OCI-LY7 (cell line): ENCODE results near the gene FBXW7. TPM values are rescaled to one million over a fixed set of nuclear protein-coding genes. Genes with fewer than 3 reads are reported as not detected.

Source experiments
- Bru-seq: library from RNA; stranded (reverse); fragments of 400-500 nt; gene quantifications from one replicate; lab custom pipeline; 2021; lab: Mats Ljungman, UMichigan
- BruChase-seq, 2 experiments: library from RNA; stranded (reverse); fragments of 400-500 nt; gene quantifications; one replicate each; lab custom pipeline; 2021; lab: Mats Ljungman, UMichigan
- BruUV-seq: library from RNA; stranded (reverse); fragments of 400-500 nt; replicated peaks from 2 replicates; lab custom pipeline; 2021; lab: Mats Ljungman, UMichigan
- CTCF ChIA-PET: fragments of 300-600 bp; sonication (Branson Sonifier 250); formaldehyde crosslinking; loops from one replicate; lab custom pipeline; 2022; ENCODE audit warnings: antibody characterized with exemption; ENCODE audit not compliant: unreplicated experiment; lab: Charles Lee
- POLR2A ChIA-PET: fragments of 300-600 bp; sonication (Branson Sonifier 250); formaldehyde crosslinking; loops from one replicate; lab custom pipeline; 2022; ENCODE audit warnings: antibody characterized with exemption; lab: Charles Lee
- DNase-seq: peaks from one replicate; pipeline ENCODE4 v3.0.0-alpha.2; 2015; ENCODE audit warnings: low spot score
- H2AFZ ChIP-seq: fragments of 200-600 bp; sonication (generic), shearing (Covaris generic); 2 replicates; pipeline ENCODE4 v1.6.1; 2014; ENCODE audit warnings: mild to moderate bottlenecking, antibody characterized with exemption, low read length, moderate library complexity
- H3K27ac ChIP-seq: fragments of 200-600 bp; sonication (generic); 2 replicates; pipeline ENCODE4 v1.5.1; 2014; ENCODE audit warnings: mixed run types, low read depth, mild to moderate bottlenecking, moderate library complexity, low read length, inconsistent platforms; ENCODE audit not compliant: poor library complexity, severe bottlenecking
- H3K36me3 ChIP-seq: fragments of 200-600 bp; sonication (generic); 2 replicates; pipeline ENCODE4 v1.6.1; 2014; ENCODE audit warnings: mild to moderate bottlenecking, antibody characterized with exemption, low read length, moderate library complexity, mixed read lengths; ENCODE audit not compliant: insufficient read depth
- H3K4me1 ChIP-seq: fragments of 200-600 bp; sonication (generic); 2 replicates; pipeline ENCODE4 v1.5.1; 2014; ENCODE audit warnings: mild to moderate bottlenecking, low read length; ENCODE audit not compliant: insufficient read depth, poor library complexity, severe bottlenecking
- H3K4me2 ChIP-seq: fragments of 200-600 bp; sonication (generic); 2 replicates; pipeline ENCODE4 v1.6.1; 2014; ENCODE audit warnings: mild to moderate bottlenecking, low read length
- H3K4me3 ChIP-seq: fragments of 200-600 bp; sonication (generic); 2 replicates; pipeline ENCODE4 v1.5.1; 2014; ENCODE audit warnings: mild to moderate bottlenecking, low read depth, low read length; ENCODE audit not compliant: poor library complexity, severe bottlenecking
- H3K79me2 ChIP-seq: fragments of 200-600 bp; sonication (generic); 2 replicates; pipeline ENCODE4 v1.6.1; 2016; ENCODE audit warnings: low read depth, mild to moderate bottlenecking, low read length, moderate library complexity, mixed read lengths; ENCODE audit not compliant: insufficient read depth
- H3K9me2 ChIP-seq: fragments of 200-600 bp; sonication (generic); 2 replicates; pipeline ENCODE4 v1.6.1; 2016; ENCODE audit warnings: mild to moderate bottlenecking, low read length, mixed read lengths; ENCODE audit not compliant: insufficient read depth
- H3K9me3 ChIP-seq: fragments of 200-600 bp; sonication (generic); 2 replicates; pipeline ENCODE4 v1.6.1; 2014; ENCODE audit warnings: mild to moderate bottlenecking, mixed run types, low read length, mixed read lengths
- H4K20me1 ChIP-seq: fragments of 200-600 bp; sonication (generic); 2 replicates; pipeline ENCODE4 v1.6.1; 2014; ENCODE audit warnings: mild to moderate bottlenecking, antibody characterized with exemption, low read length, moderate library complexity, mixed read lengths; ENCODE audit not compliant: insufficient read depth
- CTCF ChIP-seq: fragments of 200-600 bp; sonication (generic); conservative IDR thresholded peaks from 2 replicates; pipeline ENCODE4 v1.5.1; 2014; ENCODE audit warnings: mild to moderate bottlenecking, antibody characterized with exemption, low read length, moderate library complexity, mixed read lengths
- EZH2phosphoT487 ChIP-seq: fragments of 200-600 bp; sonication (generic); IDR thresholded peaks from 2 replicates; pipeline ENCODE4 v1.6.1; 2018; ENCODE audit warnings: low read depth, borderline replicate concordance, mild to moderate bottlenecking, mixed run types, antibody characterized with exemption, low read length, moderate library complexity, mixed read lengths
- intact Hi-C: fragments of 100-400 bp; cut with micrococcal nuclease; formaldehyde crosslinking; loops from one replicate; pipeline ENCODE4 v1.10.0; 2022; ENCODE audit not compliant: unreplicated experiment
- long read RNA-seq: library from polyadenylated mRNA; stranded (forward); transcript quantifications from one replicate; pipeline ENCODE4 v2.0.0, GENCODE V29; 2022
- total RNA-seq, 2 experiments: library from RNA; depleted of rRNA in 1 of 2; stranded (reverse); fragments of >200 nt in 1 of 2; shearing (Covaris generic) in 1 of 2; gene quantifications; 2 replicates each; pipeline ENCODE4 v1.2.3, GENCODE V29; 2014 to 2022

FBXW7 gene
- total RNA-seq (2014; rRNA removed; shearing (Covaris generic)) (58.8 and 97.7 TPM in 2 replicates), total RNA-seq (2022) (97.3 and 102 TPM in 2 replicates), Bru-seq, nascent RNA (percentile 96 among the genes with signal in this experiment), BruChase-seq, experiment 1, labeled RNA remaining after a 6-hour chase (percentile 92 among the genes with signal in this experiment), BruChase-seq, experiment 2, labeled RNA remaining after a 2-hour chase (percentile 92 among the genes with signal in this experiment)
- long read RNA-seq, full-length matches to known transcripts, result 28 of 69 reads
- long read RNA-seq, partial matches to known transcripts, result 11 of 69 reads
- long read RNA-seq, other reads (novel, unspliced or antisense), result 30 of 69 reads

DNA sequence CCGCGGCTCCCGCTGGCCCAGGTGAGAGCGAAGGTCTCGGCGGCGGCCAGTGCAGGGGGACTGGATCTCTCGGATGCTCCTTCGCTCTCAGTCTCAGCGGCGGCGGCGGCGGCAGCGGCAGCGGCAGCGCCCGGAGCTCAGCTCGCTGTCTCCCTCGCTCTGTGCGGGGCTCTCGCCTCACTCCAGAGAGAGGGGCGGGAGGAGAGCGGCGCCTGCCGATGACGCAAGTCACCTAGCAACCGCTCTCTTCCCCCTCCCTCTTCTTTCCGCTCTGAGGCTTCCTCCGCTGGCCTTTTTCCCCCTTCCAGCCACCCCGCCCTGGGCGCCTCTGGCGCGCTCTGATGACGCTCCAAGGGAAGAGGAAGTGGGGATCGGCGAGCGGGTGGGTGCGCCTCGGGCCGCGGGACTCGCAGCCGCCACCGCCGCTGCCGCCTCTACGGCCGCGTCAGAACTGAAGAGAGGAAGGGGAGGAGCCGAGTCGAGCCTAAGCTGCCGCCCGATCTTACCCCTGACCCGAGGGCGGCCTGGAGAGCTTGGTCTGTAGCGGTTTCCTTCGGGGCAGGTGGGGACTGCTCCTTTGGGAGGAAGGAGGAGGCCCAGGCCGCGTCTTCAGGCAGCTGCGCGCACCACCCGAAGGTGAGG, at the start of gene FBXW7:
Gene FBXW7 (minus strand): TSS at position 190 of the 642 bp plus-strand sequence. CDS start 124,289 bp downstream, outside the sequence.
- Histone ChIP-seq H3K4me2 (peak within 1 kb of the TSS; percentile 96), H4K20me1 (peaks cover 28% of the 10 kb centered on the region), H3K4me1 (peaks cover 48% of the 10 kb centered on the region), H3K4me3 (peak within 1 kb of the TSS; percentile 84), H3K9me2 (no peaks in the 10 kb centered on the region), H3K9me3 (peaks cover 19% of the 10 kb centered on the region; the same call in 1 of the 2 replicates), H3K79me2 (peaks cover 80% of the 10 kb centered on the region), H2AFZ (peak within 1 kb of the TSS; percentile 74), H3K36me3 (peaks cover 52% of the 10 kb centered on the region), H3K27ac (peak within 1 kb of the TSS; percentile 90)
- no TSS peak for BruUV-seq
- intact Hi-C loops, result loop anchor here (1.0 to 2.0 kb wide), 4 partner anchors 35 to 127 kb away; no protein-coding TSS in a partner anchor
- POLR2A ChIA-PET, result interaction anchor here (0.8 to 6.7 kb wide), 14 partner anchors 10 to 243 kb away, joined by 3 to 91 read pairs (median 10); partner anchors contain the start of gene TIGD4
- DNase-seq, result peak; percentile 99
- CTCF ChIA-PET, result interaction anchor here (0.6 to 1.0 kb wide), 2 partner anchors 12 to 17 kb away, joined by 3 to 4 read pairs; no protein-coding TSS in a partner anchor
- TF ChIP-seq CTCF, result no peak
- no peak for TF ChIP-seq EZH2phosphoT487

- BruUV-seq, result no TSS peak
- ChIA-PET CTCF (no interaction called here), POLR2A (interaction anchor here (0.8 to 1.9 kb wide), 6 partner anchors 9 to 86 kb away, joined by 3 to 5 read pairs (median 4); no protein-coding TSS in a partner anchor)
- H3K27ac ChIP-seq, result no peak overlapping the region
- TF ChIP-seq CTCF (no peak), EZH2phosphoT487 (no peak)
- H3K4me3 ChIP-seq, result peak overlapping the region; percentile 30
- H3K9me2 ChIP-seq, result no peaks in the 10 kb centered on the region
- peaks cover 9% of the 10 kb centered on the region for H3K4me1 ChIP-seq
- H3K4me2 ChIP-seq, result peak overlapping the region; percentile 55; the same call in 1 of the 2 replicates
- DNase-seq, result peak; percentile 26
- H3K36me3 ChIP-seq, result no peaks in the 10 kb centered on the region
- no peaks in the 10 kb centered on the region for H4K20me1 ChIP-seq
- H3K79me2 ChIP-seq, result no peaks in the 10 kb centered on the region
- intact Hi-C loops, result no loop called here
- peak overlapping the region; percentile 82 for H2AFZ ChIP-seq
- peaks cover 7% of the 10 kb centered on the region; the same call in 1 of the 2 replicates for H3K9me3 ChIP-seq
Measured at GRCh38 chr4:152585023-152585441, 49.1 kb upstream of the FBXW7 start.
